ENCODE measurements around the gene GLYR1.

- TF ChIP-seq POLR2A (IDR thresholded peaks at IDR 0.05; ENCODE audit: low read length) (no peak), GATA1 (IDR thresholded peaks at IDR 0.05; ENCODE audit: low read depth, low read length) (no peak)
Measured at GRCh38 chr16:4873091-4873490, 26.0 kb upstream of the GLYR1 start.

Measured in erythroblast (primary cell).